ENCODE measurements around the gene INCENP.

The INCENP gene

GRCh38 chr11:62148271-62148980, 24.6 kb downstream of the INCENP start:
- CTCF ChIA-PET: no interaction called here
- POLR2A ChIA-PET: no interaction called here
- no peak for TF ChIP-seq CTCF (IDR thresholded peaks at IDR 0.05; ENCODE audit: insufficient read depth, low read length, missing control alignments)
- no peak for DNase-seq (ENCODE audit: low read depth, low spot score)
- no peak overlapping the region for H3K4me3 ChIP-seq (ENCODE audit: low read depth, low read length)

GRCh38 chr11:62149986-62150886, 26.4 kb downstream of the INCENP start:
- no peak for TF ChIP-seq CTCF (IDR thresholded peaks at IDR 0.05; ENCODE audit: insufficient read depth, low read length, missing control alignments)
- ChIA-PET POLR2A (no interaction called here), CTCF (interaction anchor here (1.2 to 1.5 kb wide), 2 partner anchors 22 to 280 kb away, joined by 3 read pairs; no protein-coding TSS in a partner anchor)

GRCh38 chr11:62150887-62151736, 27.3 kb downstream of the INCENP start:
- ChIA-PET CTCF (interaction anchor here (1.2 to 1.5 kb wide), 3 partner anchors 21 to 281 kb away, joined by 3 read pairs; no protein-coding TSS in a partner anchor), POLR2A (interaction anchor here (0.7 kb wide), 1 partner anchor 410 kb away, joined by 3 read pairs; no protein-coding TSS in a partner anchor)
- DNase-seq (ENCODE audit: low read depth, low spot score): no peak
- H3K4me3 ChIP-seq (ENCODE audit: low read depth, low read length): no peak overlapping the region
- TF ChIP-seq CTCF (IDR thresholded peaks at IDR 0.05; ENCODE audit: insufficient read depth, low read length, missing control alignments): no peak

More at GRCh38 chr11:62149986-62150886, 26.4 kb downstream of the INCENP start:
- no peak for DNase-seq (ENCODE audit: low read depth, low spot score)
- H3K4me3 ChIP-seq (ENCODE audit: low read depth, low read length): no peak overlapping the region

- H3K4me3 ChIP-seq (ENCODE audit: low read depth, low read length): no peak overlapping the region
- ChIA-PET CTCF (interaction anchor here (1.2 to 1.5 kb wide), 3 partner anchors 20 to 281 kb away, joined by 3 read pairs; no protein-coding TSS in a partner anchor), POLR2A (no interaction called here)
- no peak for TF ChIP-seq CTCF (IDR thresholded peaks at IDR 0.05; ENCODE audit: insufficient read depth, low read length, missing control alignments)
- no peak for DNase-seq (ENCODE audit: low read depth, low spot score)
Measured at GRCh38 chr11:62151737-62152102, 27.9 kb downstream of the INCENP start.

- CTCF ChIA-PET: interaction anchor here (1.4 kb wide), 1 partner anchor 70 kb away, joined by 3 read pairs; no protein-coding TSS in a partner anchor
Measured at GRCh38 chr11:62152245-62153086, 28.7 kb downstream of the INCENP start.

More at GRCh38 chr11:62152245-62153086, 28.7 kb downstream of the INCENP start:
- no peak for TF ChIP-seq CTCF (IDR thresholded peaks at IDR 0.05; ENCODE audit: insufficient read depth, low read length, missing control alignments)
- no peak overlapping the region for H3K4me3 ChIP-seq (ENCODE audit: low read depth, low read length)
- DNase-seq (ENCODE audit: low read depth, low spot score): no peak
- POLR2A ChIA-PET: no interaction called here
